NK-92 (cell line): ENCODE measurements around the gene PLS1.
"Not testable (repeated sequence)": the region's sequence is repeated elsewhere in the genome, so short reads cannot be mapped to it uniquely, and the experiment has no call there.

ENCODE experiments used
- DNase-seq: peaks from one replicate; lab custom pipeline; 2025; ENCODE audit not compliant: unreplicated experiment; lab: John Stamatoyannopoulos, UW

PLS1 gene

GRCh38 chr3:142690613-142691012, 94.4 kb downstream of the PLS1 start:
- no peak for DNase-seq

DNA sequence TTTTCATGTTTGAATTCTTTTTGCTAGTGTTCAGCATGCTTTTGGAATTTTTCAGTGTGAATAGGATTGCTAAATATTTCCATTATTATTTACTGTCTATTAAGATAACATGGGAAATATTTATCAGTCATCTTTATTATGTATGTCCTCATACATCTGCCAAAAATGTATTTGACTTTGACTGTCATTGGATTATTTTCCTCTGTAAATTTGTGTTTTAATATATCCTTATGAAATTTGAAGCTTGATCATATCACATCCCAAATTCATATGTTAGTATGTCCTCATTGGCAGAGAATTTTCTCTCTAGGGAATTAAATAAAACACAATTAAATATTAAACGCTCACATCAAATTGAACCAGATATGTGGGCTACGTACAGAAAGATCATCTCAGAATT, 95.3 kb downstream of the PLS1 start:
- DNase-seq = no peak

DNA sequence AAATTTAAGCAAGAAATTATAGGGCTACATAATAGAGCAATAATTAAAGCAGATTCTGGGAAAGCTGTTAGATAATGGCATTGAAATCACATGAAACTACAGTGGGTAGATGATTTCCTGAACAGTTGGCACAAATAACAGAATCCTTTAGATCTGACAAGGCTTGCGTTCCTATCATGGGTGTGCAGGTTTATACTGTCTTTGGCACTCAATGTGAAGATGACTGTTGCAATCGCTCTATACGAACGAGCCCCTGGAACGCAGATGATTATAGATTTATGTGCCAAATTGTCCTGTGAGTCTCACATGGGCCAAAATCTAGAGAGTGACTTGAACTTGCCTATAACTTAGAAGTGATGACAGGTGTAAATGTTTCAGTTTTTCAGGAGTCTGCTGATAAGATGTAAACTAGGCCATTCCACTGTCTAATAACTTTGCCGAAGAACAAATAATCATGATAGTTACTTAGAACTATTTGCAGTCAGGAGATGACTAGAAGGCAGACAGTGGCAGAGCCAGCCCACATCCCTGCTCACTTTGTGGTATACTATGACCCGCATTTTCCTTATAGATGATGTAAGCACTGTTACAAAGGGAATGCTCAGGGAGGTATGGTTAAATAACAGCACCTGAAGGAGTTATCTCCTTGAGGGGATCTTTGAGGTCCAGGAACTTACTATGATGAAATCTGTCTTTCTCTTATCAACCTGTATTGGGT, 97.1 kb downstream of the PLS1 start:
- no peak for DNase-seq

DNA sequence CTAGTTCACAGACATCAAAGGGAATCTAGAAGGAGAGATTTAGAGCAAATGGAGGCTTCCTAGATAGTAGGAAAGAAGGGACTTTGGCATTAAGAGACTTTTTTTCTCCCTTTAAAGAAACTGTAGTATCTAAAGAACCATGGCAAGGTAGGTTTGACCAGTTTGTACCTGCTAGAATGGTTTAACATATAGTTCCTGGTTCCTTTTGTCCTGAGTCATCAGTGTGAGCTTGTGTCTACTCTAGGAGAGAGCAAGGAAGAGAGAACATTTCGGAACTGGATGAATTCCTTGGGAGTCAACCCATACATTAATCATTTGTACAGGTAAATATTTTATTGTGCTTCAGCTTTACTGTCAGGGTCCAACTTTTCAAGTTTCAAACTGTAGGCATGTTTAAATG, 98.0 kb downstream of the PLS1 start:
- no peak for DNase-seq

- no peak for DNase-seq
Observed at GRCh38 chr3:142705198-142705597, 109.0 kb downstream of the PLS1 start.

GRCh38 chr3:142706321-142707127, 110.3 kb downstream of the PLS1 start:
- DNase-seq = no peak

GRCh38 chr3:142709207-142709606, 113.0 kb downstream of the PLS1 start:
- no peak for DNase-seq

GRCh38 chr3:142714882-142715281, 118.7 kb downstream of the PLS1 start:
- DNase-seq = not testable (repeated sequence)

DNA sequence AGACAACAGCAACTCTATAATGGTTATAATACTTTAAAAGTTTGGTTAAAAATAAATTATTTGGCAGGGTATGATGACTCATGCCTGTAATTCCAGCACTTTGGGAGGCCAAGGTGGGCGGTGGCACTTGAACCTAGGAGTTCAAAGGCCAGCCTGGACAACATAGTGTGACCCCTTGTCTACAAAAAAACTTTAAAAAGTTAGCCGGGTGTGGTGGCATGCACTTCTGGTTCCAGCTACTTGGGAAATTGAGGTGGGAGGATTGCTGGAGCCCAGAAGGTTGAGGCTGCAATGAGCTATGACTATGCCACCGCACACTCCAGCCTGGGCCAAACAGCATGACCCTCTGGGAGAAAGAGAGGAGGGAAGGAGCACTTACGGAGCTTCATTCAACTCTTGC, 119.9 kb downstream of the PLS1 start:
- DNase-seq = no peak

DNA sequence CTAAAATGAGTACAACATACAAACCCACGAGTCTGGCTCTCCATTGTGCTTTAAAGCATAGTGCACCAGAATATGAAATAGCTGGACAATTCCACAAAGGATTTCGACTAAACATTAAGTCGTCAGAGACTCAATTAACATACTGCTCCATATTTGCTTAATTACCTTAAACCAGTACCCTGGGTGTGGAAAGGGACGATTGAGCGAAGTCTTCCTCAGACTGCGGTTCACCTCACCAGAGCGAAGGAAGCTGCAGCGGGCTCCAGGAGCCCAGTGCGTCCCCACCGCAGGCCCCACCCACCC, 127.4 kb downstream of the PLS1 start:
- DNase-seq = no peak

DNA sequence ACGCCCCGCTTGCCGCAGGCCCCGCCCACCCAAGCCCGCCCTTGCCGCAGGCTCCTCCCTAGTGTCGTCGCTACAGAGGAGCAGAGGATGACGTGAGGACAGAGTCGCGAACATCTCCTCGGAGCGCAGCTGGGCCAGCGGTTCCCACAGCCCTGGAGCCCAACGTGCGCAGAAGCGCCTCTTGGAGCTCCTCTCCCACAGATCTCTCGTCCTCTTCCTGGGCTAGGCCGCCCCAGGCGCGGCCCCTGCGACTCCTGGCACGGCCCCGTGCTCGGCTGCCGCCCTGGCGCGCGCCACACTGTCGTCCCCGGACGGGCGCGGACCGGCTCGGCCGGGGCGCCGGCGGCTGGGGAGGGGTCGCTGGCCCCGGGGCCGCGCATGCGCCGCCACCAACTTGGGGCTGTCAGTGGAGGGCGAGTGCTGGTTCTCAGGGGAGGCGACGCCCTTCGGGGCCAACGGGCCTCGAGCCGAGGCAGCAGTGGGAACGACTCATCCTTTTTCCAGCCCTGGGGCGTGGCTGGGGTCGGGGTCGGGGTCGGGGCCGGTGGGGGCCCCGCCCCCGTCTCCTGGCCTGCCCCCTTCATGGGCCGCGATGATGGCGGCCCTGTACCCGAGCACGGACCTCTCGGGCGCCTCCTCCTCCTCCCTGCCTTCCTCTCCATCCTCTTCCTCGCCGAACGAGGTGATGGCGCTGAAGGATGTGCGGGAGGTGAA, 127.9 kb downstream of the PLS1 start, which contains the start of gene TRPC1:
TSS of gene TRPC1 (plus strand) at position 67 of the 714 bp plus-strand sequence. CDS start at position 593, 526 bp downstream.
- DNase-seq = peak; percentile 10

DNA sequence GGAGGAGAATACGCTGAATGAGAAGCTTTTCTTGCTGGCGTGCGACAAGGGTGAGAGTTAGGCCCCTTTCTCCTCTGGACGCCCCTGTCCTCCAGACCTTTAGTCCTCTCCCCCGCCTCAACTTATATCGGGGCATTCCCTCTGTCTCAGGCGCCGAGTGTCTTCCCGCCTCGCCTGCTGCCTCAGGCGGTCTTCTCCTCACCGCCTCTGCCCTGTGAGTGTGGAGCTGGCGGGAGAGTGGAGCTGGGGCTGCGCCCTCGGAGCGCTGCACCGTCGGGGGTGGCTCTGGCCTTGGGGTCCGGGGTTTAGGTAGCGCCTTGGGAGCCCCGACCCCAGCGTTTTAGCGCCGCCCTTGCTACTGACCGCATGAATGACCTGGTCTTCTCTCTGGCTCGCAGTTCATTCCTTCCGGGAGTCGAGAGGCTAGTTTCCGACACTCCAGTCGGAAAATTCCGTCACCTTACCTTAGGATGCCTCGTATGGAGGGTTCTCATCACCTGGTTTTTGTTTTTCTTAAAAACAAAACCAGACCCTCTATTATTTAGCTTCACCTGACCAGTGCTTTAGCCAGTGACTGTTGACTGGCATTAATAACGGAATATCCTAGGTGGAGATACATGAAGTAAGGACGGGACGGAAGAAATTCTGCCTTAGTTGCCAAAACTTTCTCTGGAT, 128.6 kb downstream of the PLS1 start:
- no peak for DNase-seq

DNA sequence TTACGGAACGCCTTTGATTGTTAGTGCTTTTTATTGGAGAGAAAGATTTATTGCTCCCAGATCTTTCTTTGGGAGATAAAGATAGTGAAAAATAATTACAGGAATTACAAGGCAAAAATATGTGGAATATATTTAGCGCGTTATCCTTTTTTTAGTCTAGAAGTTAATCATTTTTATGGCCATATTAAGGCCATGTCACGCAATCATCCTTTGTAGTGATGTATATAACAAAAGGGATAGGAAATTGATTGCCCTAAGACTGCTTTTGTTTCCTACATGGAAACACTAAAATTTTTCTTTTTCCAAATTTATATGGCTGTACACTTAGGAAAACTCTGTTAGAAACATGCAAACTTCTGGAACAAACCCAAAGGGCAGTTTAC, 129.2 kb downstream of the PLS1 start:
- DNase-seq = no peak

GRCh38 chr3:142726017-142726416, 129.8 kb downstream of the PLS1 start:
- DNase-seq = no peak

GRCh38 chr3:142732066-142732465, 135.9 kb downstream of the PLS1 start:
- DNase-seq = no peak

GRCh38 chr3:142734834-142735233, 138.6 kb downstream of the PLS1 start:
- DNase-seq = no peak

GRCh38 chr3:142735462-142735861, 139.3 kb downstream of the PLS1 start:
- no peak for DNase-seq

GRCh38 chr3:142738396-142738795, 142.2 kb downstream of the PLS1 start:
- no peak for DNase-seq

DNA sequence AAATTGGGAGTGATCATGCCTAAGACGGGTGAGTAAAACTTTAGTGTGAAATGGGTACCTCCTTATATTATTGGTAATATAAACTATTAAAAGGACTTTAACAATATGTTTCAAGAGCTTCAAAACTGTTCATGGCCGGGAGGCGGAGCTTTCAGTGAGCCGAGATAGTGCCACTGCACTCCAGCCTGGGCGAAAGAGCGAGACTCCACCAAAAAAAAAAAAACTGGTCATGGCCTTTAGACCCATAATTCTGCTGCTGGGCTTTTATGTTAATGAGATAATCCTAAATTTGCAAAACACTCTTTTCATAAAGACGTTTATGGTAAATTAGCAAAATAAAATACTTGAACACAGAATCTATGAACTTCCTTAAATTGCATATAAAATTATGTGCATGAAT, 150.5 kb downstream of the PLS1 start:
- no peak for DNase-seq

DNA sequence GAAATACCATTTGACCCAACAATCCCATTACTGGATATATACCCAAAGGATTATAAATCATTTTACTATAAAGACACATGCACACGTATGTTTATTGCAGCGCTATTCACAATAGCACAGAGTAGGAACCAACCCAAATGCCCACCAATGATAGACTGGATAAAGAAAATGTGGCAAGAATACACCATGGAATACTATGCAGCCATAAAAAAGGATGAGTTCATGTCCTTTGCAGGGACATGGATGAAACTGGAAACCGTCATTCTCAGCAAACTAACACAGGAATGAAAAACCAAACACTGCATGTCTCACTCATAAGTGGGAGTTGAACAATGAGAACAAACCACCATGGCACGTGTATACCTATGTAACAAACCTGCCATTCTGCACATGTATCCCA, 154.3 kb downstream of the PLS1 start:
- not testable (repeated sequence) for DNase-seq

DNA sequence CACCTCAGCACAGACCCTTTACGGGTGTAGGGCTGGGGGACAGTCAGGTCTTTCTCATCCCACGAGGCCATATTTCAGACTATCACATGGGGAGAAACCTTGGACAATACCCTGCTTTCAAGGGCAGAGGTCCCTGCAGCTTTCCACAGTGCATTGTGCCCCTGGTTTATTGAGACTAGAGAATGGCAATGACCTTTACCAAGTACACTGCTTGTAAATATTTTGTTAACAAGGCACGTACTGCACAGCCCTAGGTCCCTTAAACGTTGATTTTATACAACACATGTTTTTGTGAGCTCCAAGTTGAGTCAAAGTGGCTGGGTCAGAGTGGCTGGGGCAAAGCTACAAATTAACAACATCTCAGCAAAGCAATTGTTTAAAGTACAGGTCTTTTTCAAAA, 156.4 kb downstream of the PLS1 start:
- DNase-seq = not testable (repeated sequence)
